GM10248 (cell line): ENCODE data around the gene GSN.

Experiments used
- CTCF ChIA-PET: fragments of 300-600 bp; sonication (Branson Sonifier 250); formaldehyde crosslinking; extraction: SDS; loops from one replicate; lab custom pipeline; 2021; ENCODE audit warnings: antibody characterized with exemption; lab: Yijun Ruan, JAX
- POLR2A ChIA-PET: fragments of 350-650 bp; sonication (Branson Sonifier 250); formaldehyde crosslinking; extraction: SDS; loops from one replicate; lab custom pipeline; 2020; ENCODE audit warnings: antibody characterized with exemption; lab: Yijun Ruan, JAX
- DNase-seq: peaks from one replicate; pipeline ENCODE4 v3.0.0; 2012; ENCODE audit errors: extremely low spot score
- CTCF ChIP-seq: IDR thresholded peaks from 2 replicates; pipeline ENCODE4 v1.5.1; 2012; ENCODE audit warnings: mild to moderate bottlenecking, low read depth; ENCODE audit errors: extremely low read depth, missing control alignments, control extremely low read depth

Gene GSN

DNA sequence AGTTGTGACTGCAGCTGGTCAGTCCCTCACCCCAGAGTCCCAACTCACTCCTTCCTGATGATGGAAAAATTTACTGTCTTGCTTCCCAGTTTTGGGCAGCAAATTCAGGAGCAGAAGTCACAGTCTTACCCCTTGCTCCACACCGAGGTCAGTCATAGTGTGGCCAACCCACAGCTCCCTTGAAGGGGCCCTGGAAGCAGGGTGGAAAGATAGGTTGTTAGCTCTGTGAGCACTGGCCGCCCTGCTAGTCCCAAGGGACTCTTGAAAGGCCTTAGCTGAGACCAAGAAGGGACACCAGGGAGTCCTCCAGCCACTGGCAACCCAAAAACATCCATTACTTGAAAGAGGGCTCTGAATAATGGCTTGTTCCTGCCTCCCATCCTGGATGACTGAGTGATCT is 40.0 kb downstream of the GSN start:
- TF ChIP-seq CTCF = no peak
- ChIA-PET CTCF (interaction anchor here (1.2 to 4.8 kb wide), 4 partner anchors 11 to 322 kb away, joined by 3 to 39 read pairs (median 6); no protein-coding TSS in a partner anchor), POLR2A (no interaction called here)
- no peak for DNase-seq

- ChIA-PET POLR2A (no interaction called here), CTCF (interaction anchor here (1.1 to 4.8 kb wide), 3 partner anchors 11 to 89 kb away, joined by 3 to 39 read pairs (median 4); no protein-coding TSS in a partner anchor)
- TF ChIP-seq CTCF = no peak
- no peak for DNase-seq
Measured at GRCh38 chr9:121308765-121309164, 40.8 kb downstream of the GSN start.

DNA sequence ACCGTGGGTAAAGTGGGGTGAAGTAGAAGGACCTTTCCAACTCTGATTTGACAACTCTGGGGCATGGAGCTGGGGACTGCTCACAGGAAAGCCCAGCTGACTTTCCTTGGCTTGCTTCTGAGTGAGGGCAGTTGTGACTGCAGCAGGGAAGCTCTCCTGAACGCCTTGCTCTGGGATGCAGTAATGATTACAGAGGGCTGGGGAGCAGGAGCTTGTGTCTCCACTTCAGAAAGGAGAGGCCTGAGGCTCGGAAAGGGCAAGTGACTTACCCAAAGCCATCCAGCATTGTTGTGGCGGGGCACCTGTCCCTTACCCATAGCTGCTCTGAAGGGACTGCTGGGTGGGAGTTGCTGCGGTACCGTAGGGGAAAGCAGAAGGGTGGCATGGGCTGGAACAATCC is 41.2 kb downstream of the GSN start:
- POLR2A ChIA-PET = no interaction called here
- CTCF ChIA-PET = interaction anchor here (1.1 to 4.8 kb wide), 3 partner anchors 10 to 89 kb away, joined by 3 to 39 read pairs (median 4); no protein-coding TSS in a partner anchor
- TF ChIP-seq CTCF = no peak
- DNase-seq = no peak

- CTCF ChIA-PET = interaction anchor here (1.6 to 4.8 kb wide), 2 partner anchors 9 to 54 kb away, joined by 3 to 39 read pairs; no protein-coding TSS in a partner anchor
- POLR2A ChIA-PET = no interaction called here
- no peak for DNase-seq
- TF ChIP-seq CTCF = no peak
Measured at GRCh38 chr9:121309833-121310425, 42.0 kb downstream of the GSN start.

GRCh38 chr9:121310571-121310970 is 42.6 kb downstream of the GSN start:
- POLR2A ChIA-PET = no interaction called here
- CTCF ChIA-PET = interaction anchor here (1.6 to 4.8 kb wide), 2 partner anchors 9 to 53 kb away, joined by 3 to 39 read pairs; no protein-coding TSS in a partner anchor
- TF ChIP-seq CTCF = no peak
- no peak for DNase-seq

- TF ChIP-seq CTCF = no peak
- POLR2A ChIA-PET = no interaction called here
- CTCF ChIA-PET = no interaction called here
- no peak for DNase-seq
Measured at GRCh38 chr9:121312169-121312568, 44.2 kb downstream of the GSN start.
